H9 (cell line): ENCODE results near the gene POLD3. TPM values are rescaled to one million over a fixed set of nuclear protein-coding genes. Genes with fewer than 3 reads are reported as not detected.

Experiments used
- DNase-seq: peaks from one replicate; pipeline ENCODE4 v3.0.0-alpha.2; 2017
- H2AFZ ChIP-seq: one replicate; pipeline ENCODE4 v1.6.1; 2013; ENCODE audit warnings: mild to moderate bottlenecking, low read length, control low read depth, moderate library complexity
- H2AK5ac ChIP-seq: 2 replicates; pipeline ENCODE4 v1.6.1; 2013; ENCODE audit warnings: low read length, control low read depth, mixed read lengths; ENCODE audit not compliant: insufficient read length
- H2BK120ac ChIP-seq: one replicate; pipeline ENCODE4 v1.6.1; 2013; ENCODE audit warnings: low read depth, mild to moderate bottlenecking, low read length, control low read depth, inconsistent platforms; ENCODE audit not compliant: poor library complexity, severe bottlenecking
- H2BK12ac ChIP-seq: 2 replicates; pipeline ENCODE4 v1.6.1; 2013; ENCODE audit warnings: low read length, control low read depth, mixed read lengths, low read depth; ENCODE audit not compliant: insufficient read length
- H2BK15ac ChIP-seq: 2 replicates; pipeline ENCODE4 v1.6.1; 2013; ENCODE audit warnings: low read depth, low read length, control low read depth
- H2BK20ac ChIP-seq: one replicate; pipeline ENCODE4 v1.6.1; 2013; ENCODE audit warnings: low read depth, mild to moderate bottlenecking, low read length, control low read depth, inconsistent platforms; ENCODE audit not compliant: poor library complexity, severe bottlenecking
- H2BK5ac ChIP-seq: 2 replicates; pipeline ENCODE4 v1.6.1; 2013; ENCODE audit warnings: low read length, control low read depth, mixed read lengths; ENCODE audit not compliant: insufficient read length
- H3K14ac ChIP-seq: 2 replicates; pipeline ENCODE4 v1.6.1; 2013; ENCODE audit warnings: low read length, control low read depth; ENCODE audit not compliant: insufficient read depth
- H3K18ac ChIP-seq: 2 replicates; pipeline ENCODE4 v1.6.1; 2013; ENCODE audit warnings: low read depth, mild to moderate bottlenecking, mixed read lengths, low read length, control low read depth; ENCODE audit not compliant: insufficient read length
- H3K23ac ChIP-seq: 2 replicates; pipeline ENCODE4 v1.6.1; 2013; ENCODE audit warnings: low read length, control low read depth, mixed read lengths, low read depth; ENCODE audit not compliant: insufficient read length
- H3K23me2 ChIP-seq: 2 replicates; pipeline ENCODE4 v1.6.1; 2013; ENCODE audit warnings: low read depth, mild to moderate bottlenecking, mixed read lengths, low read length, control low read depth; ENCODE audit not compliant: insufficient read length, poor library complexity, severe bottlenecking
- H3K27ac ChIP-seq: 2 replicates; pipeline ENCODE4 v1.5.1; 2013; ENCODE audit warnings: low read length, control low read depth, mixed read lengths, low read depth; ENCODE audit not compliant: insufficient read length
- H3K27me3 ChIP-seq: 2 replicates; pipeline ENCODE4 v1.6.1; 2013; ENCODE audit warnings: low read length, control low read depth, inconsistent platforms; ENCODE audit not compliant: insufficient read depth
- H3K4ac ChIP-seq: 2 replicates; pipeline ENCODE4 v1.6.1; 2013; ENCODE audit warnings: low read depth, mild to moderate bottlenecking, control low read depth, inconsistent platforms, low read length, moderate library complexity
- H3K4me1 ChIP-seq: 2 replicates; pipeline ENCODE4 v1.6.1; 2013; ENCODE audit warnings: low read length, control low read depth, inconsistent platforms; ENCODE audit not compliant: insufficient read depth
- H3K4me2 ChIP-seq: 2 replicates; pipeline ENCODE4 v1.6.1; 2013; ENCODE audit warnings: low read length, control low read depth, mixed read lengths; ENCODE audit not compliant: insufficient read length, insufficient read depth
- H3K56ac ChIP-seq: 2 replicates; pipeline ENCODE4 v1.6.1; 2013; ENCODE audit warnings: low read depth, mild to moderate bottlenecking, mixed read lengths, low read length, control low read depth; ENCODE audit not compliant: insufficient read length
- H3K79me1 ChIP-seq: 2 replicates; pipeline ENCODE4 v1.6.1; 2013; ENCODE audit warnings: low read depth, mild to moderate bottlenecking, moderate library complexity, low read length, control low read depth, inconsistent platforms; ENCODE audit not compliant: insufficient read depth, poor library complexity, severe bottlenecking
- H3K79me2 ChIP-seq: 2 replicates; pipeline ENCODE4 v1.6.1; 2013; ENCODE audit warnings: low read length, control low read depth, inconsistent platforms; ENCODE audit not compliant: insufficient read depth
- H3K9ac ChIP-seq: 2 replicates; pipeline ENCODE4 v1.6.1; 2013; ENCODE audit warnings: low read length, control low read depth, mixed read lengths; ENCODE audit not compliant: insufficient read length; ENCODE audit errors: extremely low read depth
- H3K9me3 ChIP-seq: one replicate; pipeline ENCODE4 v1.6.1; 2013; ENCODE audit warnings: low read depth, low read length, inconsistent platforms; ENCODE audit not compliant: control insufficient read depth
- H3T11ph ChIP-seq: one replicate; pipeline ENCODE4 v1.6.1; 2013; ENCODE audit warnings: mild to moderate bottlenecking, low read length, control low read depth, inconsistent platforms
- H4K20me1 ChIP-seq: one replicate; pipeline ENCODE4 v1.6.1; 2013; ENCODE audit not compliant: control insufficient read depth, insufficient read length, insufficient read depth
- H4K5ac ChIP-seq: 2 replicates; pipeline ENCODE4 v1.6.1; 2013; ENCODE audit warnings: low read depth, mild to moderate bottlenecking, mixed read lengths, low read length, control low read depth; ENCODE audit not compliant: insufficient read length
- H4K8ac ChIP-seq: replicated peaks from 2 replicates; pipeline ENCODE4 v1.6.1; 2013; ENCODE audit warnings: low read length, control low read depth, mixed read lengths, low read depth; ENCODE audit not compliant: insufficient read length
- H4K91ac ChIP-seq: 2 replicates; pipeline ENCODE4 v1.6.1; 2013; ENCODE audit warnings: low read depth, mild to moderate bottlenecking, moderate library complexity, mixed read lengths, low read length, control low read depth; ENCODE audit not compliant: insufficient read length
- H3K27ac Mint-ChIP-seq, 3 experiments: 2 replicates in 2 of 3; 3 replicates in 1 of 3; pipeline ENCODE4 v1.8.0; 2020 to 2021; ENCODE audit warnings: mixed read lengths in 3 of 3, mild to moderate bottlenecking in 1 of 3, moderate library complexity in 1 of 3
- H3K27me3 Mint-ChIP-seq: 2 replicates; pipeline ENCODE4 v1.8.0; 2021; ENCODE audit warnings: low read depth, mild to moderate bottlenecking, moderate library complexity, mixed read lengths
- H3K36me3 Mint-ChIP-seq, 3 experiments: 2 replicates in 2 of 3; 3 replicates in 1 of 3; pipeline ENCODE4 v1.8.0; 2020 to 2021; ENCODE audit warnings: low read depth in 3 of 3, mixed read lengths in 3 of 3; ENCODE audit not compliant: insufficient read depth in 1 of 3
- H3K4me1 Mint-ChIP-seq, 2 experiments: 2 replicates each; pipeline ENCODE4 v1.8.0; 2020; ENCODE audit warnings: mixed read lengths in 2 of 2
- H3K4me3 Mint-ChIP-seq, 2 experiments: 2 replicates in 1 of 2; 3 replicates in 1 of 2; pipeline ENCODE4 v1.8.0; 2020 to 2021; ENCODE audit warnings: mild to moderate bottlenecking in 2 of 2, mixed read lengths in 2 of 2, moderate library complexity in 1 of 2
- H3K9me3 Mint-ChIP-seq, 2 experiments: 2 replicates in 1 of 2; 3 replicates in 1 of 2; pipeline ENCODE4 v1.8.0; 2020; ENCODE audit warnings: mild to moderate bottlenecking in 2 of 2, mixed read lengths in 2 of 2, moderate library complexity in 1 of 2
- CTCF ChIP-seq: fragments of 200-600 bp; sonication (generic); conservative IDR thresholded peaks from 3 replicates; pipeline ENCODE4 v1.8.0; 2021; ENCODE audit warnings: antibody characterized with exemption, mild to moderate bottlenecking
- WGBS: extraction: QIAGEN DNeasy Blood & Tissue Kit; methylation state at CpG from one replicate; pipeline ENCODE4 v1.1.7; 2013; ENCODE audit warnings: missing lambda C conversion rate, low lambda C conversion rate, mixed read lengths; ENCODE audit not compliant: insufficient read length; ENCODE audit errors: extremely low coverage; 5-methylcytosine and 5-hydroxymethylcytosine counted together
- total RNA-seq: library from RNA; stranded (reverse); gene quantifications from 2 replicates; pipeline ENCODE4 v1.2.1, GENCODE V29; 2021

The POLD3 gene
- total RNA-seq, 1 experiment from 2014 or later = 34.1 TPM

- H3K27ac Mint-ChIP-seq = peak overlapping the region in 1 of 3 experiments; percentile 87; a peak in 2 of 7 replicates
- no peak overlapping the region for H2BK12ac ChIP-seq
- no peak overlapping the region for H2BK15ac ChIP-seq
- WGBS = no CpG with 5 or more reads among the region's 5 CpGs
- H3K79me1 ChIP-seq = peaks cover 4% of the 10 kb centered on the region
- no peaks in the 10 kb centered on the region for H3K9me3 Mint-ChIP-seq
- no peak overlapping the region for H2BK120ac ChIP-seq
- H2AFZ ChIP-seq = no peak overlapping the region
- H3K23me2 ChIP-seq = no peaks in the 10 kb centered on the region
- no peak for TF ChIP-seq CTCF
- no peak overlapping the region for H3K9ac ChIP-seq
- H3K27me3 Mint-ChIP-seq = no peaks in the 10 kb centered on the region
- H3K23ac ChIP-seq = no peak overlapping the region
- no peak overlapping the region for H3K14ac ChIP-seq
- H3K9me3 ChIP-seq = no peaks in the 10 kb centered on the region
- H3K4me3 Mint-ChIP-seq = no peak overlapping the region
- peaks cover 6 to 41% (median 36%) of the 10 kb centered on the region in 3 experiments; a peak in 6 of 7 replicates for H3K36me3 Mint-ChIP-seq
- H3K27ac ChIP-seq = no peak overlapping the region
- H3K4ac ChIP-seq = no peak overlapping the region
- no peak overlapping the region for H2AK5ac ChIP-seq
- H3K27me3 ChIP-seq = no peaks in the 10 kb centered on the region
- H3K18ac ChIP-seq = no peak overlapping the region
- no peak overlapping the region for H2BK20ac ChIP-seq
- H2BK5ac ChIP-seq = no peak overlapping the region
- no peak overlapping the region for H4K8ac ChIP-seq
- no peak overlapping the region for H4K91ac ChIP-seq
- no peak overlapping the region for H4K5ac ChIP-seq
- H3K4me1 ChIP-seq = no peaks in the 10 kb centered on the region
- no peaks in the 10 kb centered on the region for H4K20me1 ChIP-seq
- no peaks in the 10 kb centered on the region for H3K4me1 Mint-ChIP-seq
- no peak overlapping the region for H3T11ph ChIP-seq
- no peak for DNase-seq
- no peaks in the 10 kb centered on the region for H3K79me2 ChIP-seq
- no peak overlapping the region for H3K56ac ChIP-seq
- no peak overlapping the region for H3K4me2 ChIP-seq
Observed at GRCh38 chr11:74605403-74605802, 13.0 kb downstream of the POLD3 start.
